GM12875 (cell line): ENCODE data around the gene SAP130.

Experiments used
- H3K4me3 ChIP-seq: one replicate; pipeline ENCODE4 v1.5.1; 2011; ENCODE audit warnings: low read depth, low read length, control low read depth
- TF ChIP-seq, protein P1 (sequence below): IDR thresholded peaks from 2 replicates; pipeline ENCODE4 v1.5.1; 2011; ENCODE audit warnings: low read depth, mild to moderate bottlenecking, control low read depth, inconsistent platforms, low read length, moderate library complexity, borderline replicate concordance; ENCODE audit not compliant: insufficient read depth

SAP130 gene

DNA sequence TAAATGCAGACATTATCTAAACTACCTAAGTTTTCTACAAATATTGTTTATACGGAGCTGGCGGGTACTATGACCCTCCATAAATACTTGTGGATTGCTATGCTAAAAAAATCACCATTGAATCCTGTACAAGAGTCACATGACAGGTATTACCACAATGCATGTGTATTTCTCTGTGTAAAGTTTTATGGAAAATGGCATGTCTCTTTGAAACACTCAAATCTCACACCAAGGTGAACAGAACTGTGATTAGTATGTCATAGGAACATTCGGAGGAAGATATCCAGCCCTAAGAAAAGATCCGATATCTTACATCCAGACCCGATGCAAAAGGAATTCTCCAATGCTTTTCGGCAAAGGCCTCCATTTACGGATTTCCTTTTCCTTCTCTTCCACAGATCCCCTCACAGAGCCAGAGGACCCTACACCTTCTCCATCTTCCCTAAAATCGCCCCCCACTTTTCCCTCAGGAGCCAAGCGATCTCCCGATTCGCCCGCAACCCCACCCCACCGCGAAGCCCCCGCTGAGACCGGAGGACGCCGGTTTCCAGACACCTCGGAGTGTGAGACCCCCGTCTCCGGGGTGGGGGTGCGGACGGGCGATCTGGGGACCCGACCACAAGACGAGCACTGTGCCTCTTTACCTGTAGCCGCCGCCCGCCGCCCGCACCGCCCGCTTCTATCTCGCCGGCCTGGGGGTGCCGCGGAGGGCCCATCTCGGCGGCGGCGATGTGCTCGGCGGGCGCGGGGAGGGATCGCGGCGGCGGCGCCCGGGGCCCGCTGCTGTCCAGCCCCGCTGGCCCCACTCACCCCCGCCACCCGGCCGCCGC lies 1.2 kb downstream of the SAP130 start:
- TF ChIP-seq, protein P1, sequence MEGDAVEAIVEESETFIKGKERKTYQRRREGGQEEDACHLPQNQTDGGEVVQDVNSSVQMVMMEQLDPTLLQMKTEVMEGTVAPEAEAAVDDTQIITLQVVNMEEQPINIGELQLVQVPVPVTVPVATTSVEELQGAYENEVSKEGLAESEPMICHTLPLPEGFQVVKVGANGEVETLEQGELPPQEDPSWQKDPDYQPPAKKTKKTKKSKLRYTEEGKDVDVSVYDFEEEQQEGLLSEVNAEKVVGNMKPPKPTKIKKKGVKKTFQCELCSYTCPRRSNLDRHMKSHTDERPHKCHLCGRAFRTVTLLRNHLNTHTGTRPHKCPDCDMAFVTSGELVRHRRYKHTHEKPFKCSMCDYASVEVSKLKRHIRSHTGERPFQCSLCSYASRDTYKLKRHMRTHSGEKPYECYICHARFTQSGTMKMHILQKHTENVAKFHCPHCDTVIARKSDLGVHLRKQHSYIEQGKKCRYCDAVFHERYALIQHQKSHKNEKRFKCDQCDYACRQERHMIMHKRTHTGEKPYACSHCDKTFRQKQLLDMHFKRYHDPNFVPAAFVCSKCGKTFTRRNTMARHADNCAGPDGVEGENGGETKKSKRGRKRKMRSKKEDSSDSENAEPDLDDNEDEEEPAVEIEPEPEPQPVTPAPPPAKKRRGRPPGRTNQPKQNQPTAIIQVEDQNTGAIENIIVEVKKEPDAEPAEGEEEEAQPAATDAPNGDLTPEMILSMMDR: no peak
- peak overlapping the region; percentile 60 for H3K4me3 ChIP-seq

DNA sequence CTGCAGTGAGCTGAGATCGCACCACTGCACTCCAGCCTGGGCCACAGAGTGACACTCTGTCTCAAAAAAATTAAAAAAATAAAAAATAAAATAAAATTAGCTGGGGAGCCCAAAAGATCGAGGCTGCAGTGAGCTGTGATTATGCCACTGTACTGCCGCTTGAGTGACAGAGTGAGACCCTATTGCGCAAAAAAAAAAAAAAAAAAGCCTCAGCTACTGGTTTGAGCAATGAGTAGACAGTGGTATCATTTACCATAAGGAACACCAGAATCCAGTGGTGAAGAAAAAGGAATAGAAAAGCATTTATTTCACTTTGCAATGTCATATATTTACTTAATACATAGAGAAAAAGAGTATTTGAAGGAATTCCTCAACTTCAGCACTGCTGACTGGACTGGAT lies 3.0 kb downstream of the SAP130 start:
- H3K4me3 ChIP-seq: no peak overlapping the region
- TF ChIP-seq, protein P1: no peak

DNA sequence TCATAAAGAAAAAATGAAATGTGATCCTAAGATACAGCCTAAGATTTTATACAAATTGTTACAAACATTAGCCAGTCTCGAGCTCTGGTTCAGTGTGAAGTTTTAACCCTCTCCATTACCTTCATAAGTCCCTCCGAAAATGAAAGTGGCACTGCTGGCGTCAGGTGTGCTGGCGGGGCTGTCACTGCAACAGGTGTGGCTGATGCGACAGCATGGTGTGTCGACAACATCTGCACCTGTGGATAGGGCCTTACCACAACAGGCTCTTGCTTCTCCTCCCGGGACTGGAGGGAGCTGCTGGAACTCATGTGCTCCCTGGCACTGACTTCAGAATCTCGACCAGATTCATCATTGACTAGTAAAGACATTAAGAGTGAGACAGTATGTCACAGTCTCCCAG lies 10.3 kb downstream of the SAP130 start:
- H3K4me3 ChIP-seq: no peak overlapping the region
- TF ChIP-seq, protein P1: no peak

DNA sequence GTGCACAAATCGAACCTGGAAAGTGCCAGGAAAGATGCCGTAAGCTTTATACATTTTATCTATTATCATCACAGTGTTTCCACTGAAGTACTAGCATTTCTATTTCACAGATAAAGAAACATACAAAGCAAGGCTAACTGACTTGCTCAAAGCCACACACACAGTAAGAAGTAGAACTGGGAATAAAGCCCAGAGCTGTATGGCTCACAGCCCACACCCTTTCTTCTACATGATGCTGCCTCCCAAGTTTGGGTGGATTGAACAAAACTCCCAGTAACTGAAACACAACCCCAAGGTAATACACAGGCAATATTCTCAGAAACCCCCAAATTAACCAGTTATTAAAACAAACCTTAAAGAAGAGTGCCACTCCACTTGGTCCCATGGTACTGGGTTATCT lies 11.2 kb downstream of the SAP130 start:
- no peak overlapping the region for H3K4me3 ChIP-seq
- TF ChIP-seq, protein P1: no peak

DNA sequence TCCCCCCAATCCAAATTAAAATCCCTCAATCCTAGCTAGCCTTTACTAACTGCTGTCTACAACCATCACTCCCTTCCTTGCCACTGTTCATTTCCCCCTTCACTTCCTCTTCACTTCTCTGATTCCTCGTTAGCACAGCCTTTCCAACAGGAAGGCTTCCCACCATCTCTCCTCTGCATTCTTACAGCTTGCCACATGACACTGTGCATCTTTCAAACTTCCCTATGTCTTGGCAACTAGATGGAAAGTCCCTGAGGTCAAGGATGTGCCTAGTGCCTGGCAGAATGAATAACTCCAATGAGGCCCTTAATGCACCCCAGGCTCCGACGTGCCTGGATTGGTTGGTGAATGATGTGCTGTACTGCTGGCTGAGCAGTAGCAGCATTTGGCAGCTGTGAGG lies 15.2 kb downstream of the SAP130 start:
- TF ChIP-seq, protein P1: no peak
- no peak overlapping the region for H3K4me3 ChIP-seq

DNA sequence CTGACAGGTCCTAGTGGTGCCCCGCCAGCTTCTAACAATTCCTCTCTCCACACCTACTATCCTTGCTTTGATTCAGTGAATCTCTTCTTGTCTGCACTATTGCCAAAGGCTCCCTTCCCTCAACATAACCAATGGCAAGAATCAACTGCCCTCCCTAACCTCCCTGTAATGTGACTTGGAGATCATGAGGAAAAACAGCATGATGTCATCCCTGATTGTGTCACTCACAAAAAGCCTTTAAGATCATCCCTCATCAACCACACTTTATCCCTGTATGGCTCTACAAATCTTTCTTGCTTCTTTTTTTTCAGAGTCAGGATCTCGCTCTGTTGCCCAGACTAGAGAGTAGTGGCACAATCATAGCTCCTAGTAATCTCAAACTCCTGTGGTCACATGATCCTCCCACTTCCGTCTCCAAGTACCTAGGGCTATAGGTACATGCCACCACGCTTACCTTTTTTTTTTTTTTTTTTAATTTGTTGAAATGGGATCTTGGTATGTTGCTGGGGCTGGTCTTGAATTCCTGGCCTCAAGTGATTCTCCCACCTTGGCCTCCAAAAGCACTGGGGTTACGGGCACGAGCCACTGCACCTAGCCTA lies 19.7 kb downstream of the SAP130 start:
- TF ChIP-seq, protein P1: no peak

DNA sequence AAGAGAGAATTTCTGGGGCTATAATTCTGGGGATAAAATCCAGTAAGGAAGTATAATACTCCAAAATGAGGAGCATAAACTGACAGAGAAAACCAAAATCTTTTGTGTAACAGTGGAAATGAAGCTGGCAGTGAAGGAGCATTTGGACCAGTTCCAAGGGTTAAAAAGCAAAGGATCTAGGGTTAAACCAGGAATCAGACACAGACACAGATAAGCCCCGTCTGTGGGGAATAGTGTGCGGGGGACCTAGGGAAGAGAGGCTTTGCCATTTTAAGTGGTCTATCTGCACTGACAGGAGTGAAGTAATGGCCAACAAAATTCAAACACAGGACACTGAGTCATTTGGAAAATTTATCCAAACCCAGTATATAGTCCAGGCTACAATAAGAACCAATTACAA lies 23.4 kb downstream of the SAP130 start:
- H3K4me3 ChIP-seq: no peak overlapping the region
- TF ChIP-seq, protein P1: no peak

More for the DNA sequence above, 19.7 kb downstream of the SAP130 start:
- H3K4me3 ChIP-seq: no peak overlapping the region
